ENCODE measurements around the gene PSMC4.
"Not testable (repeated sequence)": the region's sequence is repeated elsewhere in the genome, so short reads cannot be mapped to it uniquely, and the experiment has no call there.

The PSMC4 gene

DNA sequence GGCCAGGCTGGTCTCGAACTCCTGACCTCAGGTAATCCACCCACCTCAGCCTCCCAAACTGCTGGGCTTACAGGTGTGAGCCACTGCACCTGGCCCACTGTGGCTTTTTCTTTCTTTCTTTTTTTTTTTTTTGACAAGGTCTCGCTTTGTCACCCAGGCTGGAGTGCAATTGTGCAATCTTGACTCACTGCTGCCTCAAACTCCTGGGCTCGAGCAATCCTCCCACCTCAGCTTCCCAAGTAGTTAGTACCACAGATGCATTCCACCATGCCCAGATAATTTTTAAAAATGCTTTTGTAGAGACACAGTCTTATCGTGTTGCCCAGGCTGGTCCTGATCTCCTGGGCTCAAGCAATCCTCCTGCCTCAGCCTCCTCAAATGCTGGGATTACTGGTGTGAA lies 24.4 kb upstream of the PSMC4 start:
- peak; percentile 50 for DNase-seq (ENCODE audit: low read depth)

- DNase-seq (ENCODE audit: low read depth), result no peak
Measured at GRCh38 chr19:39949026-39949747, 21.8 kb upstream of the PSMC4 start.

DNA sequence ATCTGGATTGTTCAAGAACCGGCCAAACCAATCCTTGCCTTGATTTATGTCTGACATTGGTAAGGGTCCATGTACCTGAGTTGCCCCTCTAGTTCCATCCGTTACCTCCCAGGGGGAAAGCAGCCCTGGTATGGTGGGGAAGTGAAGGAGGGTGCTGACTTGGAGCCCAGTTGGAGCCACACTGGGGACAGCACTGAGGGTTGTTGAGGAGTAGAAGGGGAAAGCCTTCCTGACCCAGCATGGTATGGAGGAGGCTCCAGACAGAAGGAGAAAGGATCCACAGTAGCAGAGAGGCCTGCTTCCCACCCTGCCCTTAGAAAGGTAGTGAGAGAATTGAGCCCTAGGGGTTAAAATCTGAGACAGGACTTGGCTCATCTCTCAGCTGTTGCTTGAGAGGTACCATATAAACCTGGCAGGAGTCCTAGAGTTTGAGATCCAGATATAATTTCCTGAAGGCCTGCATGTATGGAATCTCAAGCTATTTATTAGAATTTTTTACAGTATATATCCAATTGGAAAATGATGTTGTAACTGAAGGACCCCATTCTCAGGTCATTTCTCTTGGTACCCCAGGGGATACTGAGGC lies 19.8 kb upstream of the PSMC4 start:
- no peak for DNase-seq (ENCODE audit: low read depth)

DNA sequence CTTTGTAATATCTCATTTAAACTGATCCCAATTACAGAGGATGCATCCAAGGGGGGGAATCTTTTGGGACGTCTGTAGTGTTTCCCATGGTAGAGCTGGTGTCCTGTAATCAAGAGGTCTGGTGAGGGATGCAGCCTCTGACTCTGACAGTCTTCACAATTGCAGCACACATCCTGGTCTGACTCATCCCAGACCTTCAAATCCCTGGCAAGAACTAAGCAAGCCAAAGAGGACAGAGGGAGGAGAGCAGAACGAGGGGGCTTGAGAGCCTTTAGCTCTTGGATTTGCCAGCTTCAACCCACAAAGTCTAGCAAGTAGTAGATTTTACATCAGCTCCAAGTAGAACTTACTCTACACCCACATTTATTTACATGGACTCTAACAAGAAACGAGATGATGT lies 19.3 kb upstream of the PSMC4 start:
- DNase-seq (ENCODE audit: low read depth), result peak; percentile 62

- no peak for DNase-seq (ENCODE audit: low read depth)
Measured at GRCh38 chr19:39953915-39954314, 17.1 kb upstream of the PSMC4 start.

DNA sequence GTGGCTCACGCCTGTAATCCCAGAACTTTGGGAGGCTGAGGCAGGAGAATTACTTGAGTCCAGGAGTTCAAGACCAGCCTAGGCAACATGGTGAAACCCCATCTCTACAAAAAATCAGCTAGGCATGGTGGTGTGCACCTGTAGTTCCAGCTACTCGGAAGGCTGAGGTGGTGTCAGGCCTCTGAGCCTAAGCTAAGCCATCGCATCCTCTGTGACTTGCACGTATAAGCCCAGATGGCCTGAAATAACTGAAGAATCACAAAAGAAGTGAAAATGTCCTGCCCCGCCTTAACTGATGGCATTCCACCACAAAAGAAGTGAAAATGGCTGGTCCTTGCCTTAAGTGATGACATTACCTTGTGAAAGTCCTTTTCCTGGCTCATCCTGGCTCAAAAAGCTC lies 13.1 kb upstream of the PSMC4 start:
- DNase-seq (ENCODE audit: low read depth), result not testable (repeated sequence)

- not testable (repeated sequence) for DNase-seq (ENCODE audit: low read depth)
Measured at GRCh38 chr19:39958942-39959341, 12.0 kb upstream of the PSMC4 start.

DNA sequence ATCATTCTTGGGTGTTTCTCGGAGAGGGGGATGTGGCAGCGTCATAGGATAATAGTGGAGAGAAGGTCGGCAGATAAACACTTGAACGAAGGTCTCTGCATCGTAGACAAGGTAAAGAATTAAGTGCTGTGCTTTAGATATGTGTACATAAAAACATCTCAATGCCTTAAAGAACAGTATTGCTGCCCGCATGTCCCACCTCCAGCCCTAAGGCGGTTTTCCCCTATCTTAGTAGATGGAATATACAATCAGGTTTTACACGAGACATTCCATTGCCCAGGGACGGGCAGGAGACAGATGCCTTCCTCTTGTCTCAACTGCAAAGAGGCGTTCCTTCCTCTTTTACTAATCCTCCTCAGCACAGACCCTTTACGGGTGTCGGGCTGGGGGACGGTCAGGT lies 11.6 kb upstream of the PSMC4 start:
- not testable (repeated sequence) for DNase-seq (ENCODE audit: low read depth)

DNA sequence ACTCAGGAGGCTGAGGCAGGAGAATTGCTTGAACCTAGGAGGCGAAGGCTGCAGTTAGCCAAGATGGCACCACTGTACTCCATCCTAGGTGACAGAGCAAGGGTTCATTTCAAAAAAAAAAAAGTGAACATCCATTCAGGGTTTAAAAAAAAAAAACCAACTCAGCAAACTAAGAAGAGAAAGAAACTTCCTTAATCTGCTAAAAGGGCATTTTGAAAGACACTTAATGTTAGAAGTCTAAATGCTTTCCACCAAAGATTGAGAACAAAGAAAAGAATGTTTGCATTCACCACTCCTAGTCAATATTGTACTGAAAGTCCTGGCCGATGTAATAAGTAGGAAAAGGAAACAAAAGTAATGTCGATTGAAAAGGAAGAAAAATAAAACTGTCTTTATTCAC lies 7.1 kb upstream of the PSMC4 start:
- no peak for DNase-seq (ENCODE audit: low read depth)

- no peak for DNase-seq (ENCODE audit: low read depth)
Measured at GRCh38 chr19:39966617-39967016, 4.3 kb upstream of the PSMC4 start.

DNA sequence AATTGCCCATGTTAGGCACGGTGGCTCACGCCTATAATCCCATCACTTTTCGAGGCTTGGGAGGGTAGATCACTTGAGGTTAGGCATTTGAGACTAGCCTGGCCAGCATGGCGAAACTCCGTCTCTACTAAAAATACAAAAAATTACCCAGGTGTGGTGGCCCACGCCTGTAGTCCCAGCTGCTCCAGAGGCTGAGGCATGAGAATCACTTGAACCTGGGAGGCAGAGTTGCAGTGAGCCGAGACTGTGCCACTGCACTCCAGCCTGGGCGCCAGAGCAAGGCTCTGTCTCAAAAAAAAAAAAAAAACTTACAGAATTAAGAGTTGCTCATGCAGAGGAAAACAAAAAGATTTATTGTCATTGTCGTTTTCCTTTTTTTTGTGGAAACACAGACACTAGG lies 3.4 kb upstream of the PSMC4 start:
- no peak for DNase-seq (ENCODE audit: low read depth)

DNA sequence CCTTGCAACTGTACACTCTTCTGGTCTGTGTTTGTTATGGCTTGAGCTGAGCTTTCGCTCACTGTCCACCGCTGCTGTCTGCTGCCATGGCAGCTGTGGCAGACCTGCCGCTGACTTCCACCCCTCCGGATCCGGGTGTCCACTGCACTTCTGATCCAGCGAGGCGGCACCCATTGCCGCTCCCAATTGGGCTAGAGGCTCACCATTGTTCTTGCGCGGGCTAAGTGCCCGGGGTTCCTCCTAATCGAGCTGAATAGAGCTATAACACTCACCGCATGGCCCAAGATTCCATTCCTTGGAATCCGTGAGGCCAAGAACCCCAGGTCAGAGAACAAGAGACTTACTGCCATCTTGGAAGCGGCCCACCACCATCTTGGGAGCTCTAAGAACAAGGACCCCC lies 2.2 kb upstream of the PSMC4 start:
- DNase-seq (ENCODE audit: low read depth), result no peak

GRCh38 chr19:39969266-39969665 lies 1.7 kb upstream of the PSMC4 start:
- DNase-seq (ENCODE audit: low read depth), result no peak

GRCh38 chr19:39969681-39970424 lies 1.1 kb upstream of the PSMC4 start:
- no peak for DNase-seq (ENCODE audit: low read depth)

GRCh38 chr19:39970425-39970674 lies 615 bp upstream of the PSMC4 start:
- DNase-seq (ENCODE audit: low read depth), result no peak

DNA sequence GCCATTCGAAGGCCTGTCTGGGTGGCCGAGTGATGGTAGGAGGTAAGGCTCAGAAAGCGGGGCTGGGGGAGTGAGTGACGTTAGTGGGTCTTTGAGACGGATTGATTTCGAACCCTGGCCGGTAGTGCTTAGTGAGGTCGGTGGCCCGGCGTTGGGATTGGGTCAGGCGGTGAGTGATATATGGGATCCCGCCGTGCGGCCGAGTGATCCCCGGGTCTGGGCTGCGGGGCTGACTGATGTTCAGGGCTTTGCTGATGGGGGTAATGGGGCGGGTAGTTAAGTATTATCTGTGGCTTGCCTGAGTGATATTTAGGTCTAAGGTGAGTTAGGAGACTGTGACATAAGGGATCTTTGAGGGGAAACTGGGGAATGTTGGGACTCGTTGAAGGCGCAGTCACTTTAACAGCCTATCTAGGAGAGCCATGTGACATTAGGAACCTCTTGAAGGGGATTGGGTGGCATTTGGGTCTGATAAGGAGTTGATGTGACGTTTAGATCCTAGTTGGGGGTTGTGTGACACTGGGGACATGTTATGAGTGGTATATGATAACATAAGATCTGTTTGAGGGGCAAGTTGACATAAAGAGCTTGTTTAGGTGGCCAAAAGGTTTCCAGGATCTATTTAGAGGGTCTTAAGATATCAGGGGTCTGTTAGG lies 543 bp downstream of the PSMC4 start:
- DNase-seq (ENCODE audit: low read depth), result peak; percentile 1

DNA sequence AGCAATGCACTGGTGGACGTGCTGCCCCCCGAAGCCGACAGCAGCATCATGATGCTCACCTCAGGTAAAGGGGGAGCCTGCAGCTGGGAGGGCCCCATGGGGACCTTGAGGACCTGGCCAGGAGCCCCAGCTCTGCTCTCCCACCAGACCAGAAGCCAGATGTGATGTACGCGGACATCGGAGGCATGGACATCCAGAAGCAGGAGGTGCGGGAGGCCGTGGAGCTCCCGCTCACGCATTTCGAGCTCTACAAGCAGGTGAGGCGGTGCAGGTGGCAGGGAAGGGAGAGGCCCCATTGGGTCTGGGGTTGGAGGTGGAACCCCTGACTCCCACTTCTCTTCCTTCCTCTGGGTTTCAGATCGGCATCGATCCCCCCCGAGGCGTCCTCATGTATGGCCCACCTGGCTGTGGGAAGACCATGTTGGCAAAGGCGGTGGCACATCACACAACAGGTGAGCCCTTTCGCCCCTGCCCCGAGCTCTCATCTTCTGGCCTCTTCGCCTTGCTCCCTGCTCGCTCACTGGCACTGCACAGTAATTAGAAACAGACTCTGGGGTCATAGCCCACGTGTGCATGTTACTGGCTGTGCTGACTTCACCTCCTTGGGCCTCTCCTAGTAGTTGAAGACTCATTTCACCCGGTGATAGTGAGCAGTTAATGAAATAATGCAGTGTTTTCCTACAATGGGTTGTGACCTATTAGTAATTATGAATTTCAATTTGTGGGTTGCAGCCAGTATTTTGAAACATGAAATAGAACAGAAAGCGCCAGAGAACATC lies 3.6 kb downstream of the PSMC4 start:
- no peak for DNase-seq (ENCODE audit: low read depth)

DNA sequence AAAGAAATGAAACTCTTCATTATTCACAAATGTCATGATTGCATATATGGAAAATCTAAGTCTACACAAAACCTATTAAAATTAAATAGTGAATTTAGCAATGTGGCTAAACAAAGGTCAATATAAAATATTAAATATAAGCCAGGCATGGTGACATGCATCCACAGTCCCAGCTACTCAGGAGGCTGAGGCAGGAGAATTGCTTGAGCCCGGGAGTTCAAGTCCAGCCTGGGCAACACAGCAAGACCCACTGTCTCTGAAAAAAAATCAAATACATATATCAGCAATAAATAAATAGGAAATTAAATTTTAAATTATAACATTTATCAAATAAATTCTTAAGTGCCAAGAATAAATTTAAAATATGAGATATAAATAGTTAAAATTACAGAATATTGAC lies 11.9 kb downstream of the PSMC4 start:
- no peak for DNase-seq (ENCODE audit: low read depth)

GRCh38 chr19:39983695-39984300 lies 12.8 kb downstream of the PSMC4 start:
- DNase-seq (ENCODE audit: low read depth), result no peak

- no peak for DNase-seq (ENCODE audit: low read depth)
Measured at GRCh38 chr19:39986643-39987042, 15.7 kb downstream of the PSMC4 start.

- no peak for DNase-seq (ENCODE audit: low read depth)
Measured at GRCh38 chr19:39987167-39987566, 16.2 kb downstream of the PSMC4 start.

DNA sequence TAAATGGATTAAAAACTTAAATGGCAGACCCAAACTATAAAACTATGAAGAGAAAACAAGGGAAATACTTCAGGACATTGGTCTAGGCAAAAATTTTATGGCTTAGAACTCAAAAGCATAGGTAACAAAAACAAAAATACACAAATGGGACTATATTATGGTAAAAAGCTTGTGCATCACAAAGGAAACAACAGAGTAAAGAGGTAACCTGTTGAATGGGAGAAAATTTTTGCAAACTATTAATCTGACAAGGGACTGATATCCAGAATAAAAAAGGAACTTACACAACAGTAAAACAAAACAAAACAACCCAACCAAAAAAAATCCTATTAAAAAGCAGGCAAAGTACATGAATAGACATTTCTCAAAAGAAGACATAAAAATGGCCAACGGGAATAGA lies 16.6 kb downstream of the PSMC4 start:
- no peak for DNase-seq (ENCODE audit: low read depth)

All from amniotic epithelial cell (primary cell).